ENCODE results near the gene CRBN. TPM values are rescaled to one million over a fixed set of nuclear protein-coding genes. Genes with fewer than 3 reads are reported as not detected.

Gene CRBN
- total and polyA plus RNA-seq, 10 donors: 33.4 to 123 (median 82.0) TPM

DNA sequence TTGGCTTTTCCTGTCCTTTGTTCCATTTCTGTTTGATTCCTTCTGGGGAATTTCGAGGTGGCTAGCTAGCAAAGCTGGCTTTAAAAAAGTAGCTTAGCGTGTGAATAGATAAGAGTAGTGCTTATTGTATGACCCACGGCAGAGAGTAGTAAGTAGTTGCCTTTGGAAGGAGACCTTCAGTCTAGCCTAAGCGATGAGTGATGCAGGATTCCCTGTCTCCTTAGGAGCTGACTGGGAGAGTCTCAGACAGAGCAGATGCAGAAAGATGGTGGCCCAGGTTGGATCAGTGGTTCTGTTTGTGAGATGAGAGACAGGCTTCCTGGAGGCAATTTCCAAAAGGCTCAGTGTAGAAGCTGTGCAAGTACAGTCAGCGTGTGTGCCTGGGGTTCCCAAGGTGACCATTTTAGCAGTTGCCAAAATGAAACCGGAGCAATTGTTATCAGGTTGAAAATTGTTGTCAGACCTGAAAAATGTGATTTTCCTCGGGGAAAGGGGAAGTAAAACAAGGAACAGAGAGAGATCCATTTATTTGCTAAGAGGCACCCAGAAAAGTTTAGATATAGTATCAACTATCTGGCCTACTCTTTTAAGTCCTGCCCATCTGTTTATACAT lies 68.6 kb downstream of the CRBN start:
- H3K27me3 ChIP-seq (replicated peaks in 1 of 7): no peaks in the 10 kb centered on the region
- peaks cover 0 to 11% (median 2%) of the 10 kb centered on the region in 6 donors for H3K4me1 ChIP-seq
- H3K9me3 ChIP-seq: no peaks in the 10 kb centered on the region
- TF ChIP-seq POLR2A (IDR thresholded peaks at IDR 0.05) (no peak), POLR2AphosphoS5 (IDR thresholded peaks at IDR 0.05) (no peak)
- TF ChIP-seq, protein P1, sequence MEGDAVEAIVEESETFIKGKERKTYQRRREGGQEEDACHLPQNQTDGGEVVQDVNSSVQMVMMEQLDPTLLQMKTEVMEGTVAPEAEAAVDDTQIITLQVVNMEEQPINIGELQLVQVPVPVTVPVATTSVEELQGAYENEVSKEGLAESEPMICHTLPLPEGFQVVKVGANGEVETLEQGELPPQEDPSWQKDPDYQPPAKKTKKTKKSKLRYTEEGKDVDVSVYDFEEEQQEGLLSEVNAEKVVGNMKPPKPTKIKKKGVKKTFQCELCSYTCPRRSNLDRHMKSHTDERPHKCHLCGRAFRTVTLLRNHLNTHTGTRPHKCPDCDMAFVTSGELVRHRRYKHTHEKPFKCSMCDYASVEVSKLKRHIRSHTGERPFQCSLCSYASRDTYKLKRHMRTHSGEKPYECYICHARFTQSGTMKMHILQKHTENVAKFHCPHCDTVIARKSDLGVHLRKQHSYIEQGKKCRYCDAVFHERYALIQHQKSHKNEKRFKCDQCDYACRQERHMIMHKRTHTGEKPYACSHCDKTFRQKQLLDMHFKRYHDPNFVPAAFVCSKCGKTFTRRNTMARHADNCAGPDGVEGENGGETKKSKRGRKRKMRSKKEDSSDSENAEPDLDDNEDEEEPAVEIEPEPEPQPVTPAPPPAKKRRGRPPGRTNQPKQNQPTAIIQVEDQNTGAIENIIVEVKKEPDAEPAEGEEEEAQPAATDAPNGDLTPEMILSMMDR (IDR thresholded peaks at IDR 0.05 in 8 of 11, conservative IDR thresholded peaks at IDR 0.05 in 3 of 11): no peak
- DNase-seq: no peak
- intact Hi-C loops (cut with DNase I; ENCODE audit: low total_unique reads): no loop called here
- WGBS, 5 donors: 61 to 71% (median 65%) methylated on average over 7 of the region's 7 CpGs
- H3K4me3 ChIP-seq: peak overlapping the region in 1 of 8 donors; percentile 51
- H3K36me3 ChIP-seq: no peaks in the 10 kb centered on the region
- peak overlapping the region in 2 of 8 donors; percentile 32 to 49 for H3K27ac ChIP-seq

DNA sequence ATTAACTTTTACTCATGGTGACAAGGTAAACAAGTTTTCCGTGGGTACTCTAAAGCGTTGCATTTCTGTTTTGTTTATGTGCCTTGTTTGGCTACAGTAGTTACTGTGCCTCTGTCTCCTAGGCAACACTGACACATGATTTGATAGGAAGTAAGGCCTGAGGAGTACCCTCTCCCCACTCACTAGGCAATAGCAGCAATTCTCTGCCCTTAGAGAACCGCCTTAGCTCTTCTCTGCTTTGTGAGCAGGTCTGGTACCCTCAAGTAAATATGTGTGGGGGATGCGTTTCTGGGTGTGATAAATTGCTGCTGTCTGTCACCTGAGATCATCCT lies 69.2 kb downstream of the CRBN start, which contains the start of gene IL5RA:
Gene IL5RA (minus strand): TSS at position 76 of the 332 bp plus-strand sequence. CDS start 5,390 bp downstream, outside the sequence.
- H3K9me3 ChIP-seq: no peaks in the 10 kb centered on the region
- WGBS, 5 donors: 48 to 74% (median 64%) methylated on average over 4 of the region's 4 CpGs
- DNase-seq: no peak
- intact Hi-C loops (cut with DNase I; ENCODE audit: low total_unique reads): no loop called here
- peak within 1 kb of the TSS in 3 of 8 donors; percentile 2 to 51 (median 8) for H3K4me3 ChIP-seq
- TF ChIP-seq POLR2AphosphoS5 (IDR thresholded peaks at IDR 0.05): no peak
- TF ChIP-seq POLR2A (IDR thresholded peaks at IDR 0.05): no peak
- TF ChIP-seq, protein P1 (IDR thresholded peaks at IDR 0.05 in 8 of 11, conservative IDR thresholded peaks at IDR 0.05 in 3 of 11): no peak
- peak within 1 kb of the TSS in 3 of 8 donors; percentile 22 to 49 (median 32) for H3K27ac ChIP-seq
- H3K36me3 ChIP-seq: no peaks in the 10 kb centered on the region
- H3K4me1 ChIP-seq: peaks cover 0 to 11% (median 2%) of the 10 kb centered on the region in 6 donors
- H3K27me3 ChIP-seq (replicated peaks in 1 of 7): no peaks in the 10 kb centered on the region

DNA sequence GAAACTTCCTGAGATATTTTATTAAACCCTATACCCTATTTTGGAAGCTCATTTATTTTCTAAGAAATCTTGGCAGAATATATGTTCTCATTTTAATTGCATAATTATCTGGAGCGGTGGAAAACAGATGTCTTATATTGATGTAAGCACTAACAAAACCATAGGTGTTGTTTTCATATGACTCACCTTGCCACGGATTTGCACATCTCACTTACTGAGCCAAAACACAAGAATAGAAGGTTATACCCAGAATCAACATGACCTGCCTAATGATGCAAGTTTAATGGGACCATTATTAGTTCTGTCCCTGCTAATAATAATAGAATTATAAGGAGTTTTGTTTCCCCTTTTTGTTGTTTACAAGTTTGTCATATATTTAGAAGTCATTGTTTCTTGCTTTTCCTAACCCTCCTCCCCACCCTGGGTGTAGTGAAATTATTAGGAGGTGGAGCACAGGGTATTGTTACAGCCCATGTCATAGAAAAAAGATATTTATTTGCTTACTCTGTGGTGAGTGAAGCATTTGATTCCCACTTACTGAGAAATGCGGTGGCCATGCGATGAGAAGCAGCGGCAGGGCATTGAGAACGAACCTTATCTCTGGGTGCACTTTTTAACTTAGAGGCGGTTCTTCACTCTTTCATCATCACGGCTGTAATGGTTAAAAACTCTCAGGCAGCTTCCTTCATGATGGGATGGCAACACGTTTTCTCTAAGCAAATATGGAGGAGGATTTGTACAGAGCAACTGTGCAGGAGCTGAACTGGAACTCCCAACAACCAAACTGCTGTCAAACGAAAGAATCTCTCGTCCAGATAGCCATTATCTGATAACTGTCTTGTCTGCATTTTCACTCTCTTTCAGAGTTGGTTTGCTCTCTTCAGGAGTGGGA lies 69.8 kb downstream of the CRBN start:
- Histone ChIP-seq H3K36me3 (no peaks in the 10 kb centered on the region), H3K9me3 (no peaks in the 10 kb centered on the region), H3K27me3 (replicated peaks in 1 of 7) (no peaks in the 10 kb centered on the region), H3K27ac (peak overlapping the region in 3 of 8 donors; percentile 22 to 49 (median 32)), H3K4me3 (peak overlapping the region in 3 of 8 donors; percentile 2 to 51 (median 8)), H3K4me1 (peaks cover 0 to 11% (median 2%) of the 10 kb centered on the region in 6 donors)
- TF ChIP-seq, protein P1 (IDR thresholded peaks at IDR 0.05 in 8 of 11, conservative IDR thresholded peaks at IDR 0.05 in 3 of 11): no peak
- TF ChIP-seq POLR2A (IDR thresholded peaks at IDR 0.05) (no peak), POLR2AphosphoS5 (IDR thresholded peaks at IDR 0.05) (no peak)
- no peak for DNase-seq
- intact Hi-C loops (cut with DNase I; ENCODE audit: low total_unique reads): no loop called here
- 64 to 76% (median 68%) methylated on average over 11 of the region's 11 CpGs for WGBS, 5 donors

DNA sequence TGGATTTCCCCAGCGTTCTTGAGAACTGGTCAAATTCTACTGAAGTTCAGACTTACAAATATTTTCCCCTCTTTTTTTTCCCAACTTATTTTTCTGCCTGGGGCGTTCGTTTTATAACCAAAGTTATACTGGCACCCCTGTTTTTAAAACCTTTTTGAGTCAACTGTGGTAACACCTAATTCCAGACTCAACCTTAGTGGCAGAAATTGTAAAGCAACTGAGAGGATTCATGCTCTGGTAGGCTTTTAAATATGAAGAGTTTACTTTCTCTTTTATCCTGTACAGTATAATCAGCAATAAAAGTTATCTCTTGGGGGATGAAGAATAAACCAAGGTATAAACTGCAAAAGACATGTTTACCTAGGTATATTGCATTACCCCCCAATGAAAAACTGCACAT lies 71.6 kb downstream of the CRBN start:
- no peak for DNase-seq
- H3K4me3 ChIP-seq: no peak overlapping the region
- no peaks in the 10 kb centered on the region for H3K27me3 ChIP-seq (replicated peaks in 1 of 7)
- no peaks in the 10 kb centered on the region for H3K9me3 ChIP-seq
- peaks cover 0 to 11% (median 2%) of the 10 kb centered on the region in 6 donors for H3K4me1 ChIP-seq
- no peaks in the 10 kb centered on the region for H3K36me3 ChIP-seq
- peak overlapping the region in 1 of 8 donors; percentile 4 for H3K27ac ChIP-seq
- TF ChIP-seq, protein P1 (IDR thresholded peaks at IDR 0.05 in 8 of 11, conservative IDR thresholded peaks at IDR 0.05 in 3 of 11): no peak
- TF ChIP-seq POLR2AphosphoS5 (IDR thresholded peaks at IDR 0.05) (no peak), POLR2A (IDR thresholded peaks at IDR 0.05) (no peak)
- 63 to 88% (median 76%) methylated on average over 3 of the region's 3 CpGs for WGBS, 5 donors
- intact Hi-C loops (cut with DNase I; ENCODE audit: low total_unique reads): no loop called here
